GM12892 (cell line): ENCODE data around the gene SLC25A5.

Source experiments
- POLR2A ChIP-seq: IDR thresholded peaks from 2 replicates; pipeline ENCODE4 v1.6.1; 2011; ENCODE audit warnings: low read depth, low read length, control low read depth
- POLR2AphosphoS5 ChIP-seq: IDR thresholded peaks from 2 replicates; pipeline ENCODE4 v1.6.1; 2011; ENCODE audit warnings: low read depth, low read length, control low read depth
- TAF1 ChIP-seq: IDR thresholded peaks from 2 replicates; pipeline ENCODE4 v1.6.1; 2011; ENCODE audit warnings: low read depth, mild to moderate bottlenecking, control low read depth, low read length, borderline replicate concordance

- TF ChIP-seq POLR2A (no peak), TAF1 (no peak), POLR2AphosphoS5 (no peak)
Measured at GRCh38 chrX:119501511-119502148, 33.4 kb downstream of the SLC25A5 start.
